Neural cell (in vitro differentiated cells): Measurements from ENCODE around the gene MANBA. TPM values are rescaled to one million over a fixed set of nuclear protein-coding genes. Genes with fewer than 3 reads are reported as not detected.

Source experiments
- H2AFZ ChIP-seq: fragments of 200-600, 300-800 bp; sonication (generic), shearing (Covaris generic); 2 replicates; pipeline ENCODE4 v1.6.0; 2014; ENCODE audit warnings: low read depth, mild to moderate bottlenecking, antibody characterized with exemption, low read length, moderate library complexity
- H3F3A ChIP-seq: fragments of 200-600 bp; shearing (Covaris generic); 2 replicates; pipeline ENCODE4 v1.6.1; 2016; ENCODE audit warnings: mild to moderate bottlenecking, moderate library complexity, mixed read lengths, antibody characterized with exemption, low read length; ENCODE audit not compliant: insufficient read depth, poor library complexity, severe bottlenecking
- H3K27ac ChIP-seq: fragments of 200-600, 300-800 bp; sonication (generic), shearing (Covaris generic); 2 replicates; pipeline ENCODE4 v1.5.1; 2014; ENCODE audit warnings: mild to moderate bottlenecking, low read length, moderate library complexity
- H3K27me3 ChIP-seq: fragments of 300-800, 200-600 bp; sonication (generic), shearing (Covaris generic); 2 replicates; pipeline ENCODE4 v1.6.0; 2014; ENCODE audit warnings: mild to moderate bottlenecking, low read depth, low read length, moderate library complexity; ENCODE audit not compliant: insufficient read depth
- H3K36me3 ChIP-seq: fragments of 300-800, 200-600 bp; sonication (generic), shearing (Covaris generic); 2 replicates; pipeline ENCODE4 v1.5.1; 2014; ENCODE audit warnings: mild to moderate bottlenecking, antibody characterized with exemption, low read length, moderate library complexity; ENCODE audit not compliant: insufficient read depth
- H3K4me2 ChIP-seq: fragments of 300-800, 200-600 bp; sonication (generic), shearing (Covaris generic); 2 replicates; pipeline ENCODE4 v1.6.0; 2014; ENCODE audit warnings: mild to moderate bottlenecking, low read length
- H3K4me3 ChIP-seq: fragments of 300-800, 200-600 bp; sonication (generic), shearing (Covaris generic); 2 replicates; pipeline ENCODE4 v1.5.1; 2014; ENCODE audit warnings: mild to moderate bottlenecking, low read length, moderate library complexity
- H3K79me2 ChIP-seq: fragments of 200-600 bp; shearing (Covaris generic); replicated peaks from 2 replicates; pipeline ENCODE4 v1.6.0; 2014; ENCODE audit warnings: mild to moderate bottlenecking, low read length, moderate library complexity; ENCODE audit not compliant: insufficient read depth
- H3K9ac ChIP-seq: fragments of 300-800, 200-600 bp; sonication (generic), shearing (Covaris generic); 2 replicates; pipeline ENCODE4 v1.6.1; 2016; ENCODE audit warnings: mild to moderate bottlenecking, low read length, mixed read lengths
- H3K9me2 ChIP-seq: fragments of 200-600 bp; shearing (Covaris generic); 2 replicates; pipeline ENCODE4 v1.6.1; 2016; ENCODE audit warnings: mild to moderate bottlenecking, low read length, mixed read lengths; ENCODE audit not compliant: insufficient read depth
- H3K9me3 ChIP-seq: fragments of 200-600, 300-800 bp; sonication (generic), shearing (Covaris generic); 2 replicates; pipeline ENCODE4 v1.6.1; 2016; ENCODE audit warnings: mild to moderate bottlenecking, mixed run types, low read length, moderate library complexity, mixed read lengths
- H4K20me1 ChIP-seq: fragments of 200-600 bp; shearing (Covaris generic); 2 replicates; pipeline ENCODE4 v1.6.1; 2016; ENCODE audit warnings: mild to moderate bottlenecking, mixed run types; ENCODE audit not compliant: insufficient read depth
- CTCF ChIP-seq: fragments of 450-650 bp; IDR thresholded peaks from 2 replicates; pipeline ENCODE4 v1.5.1; 2014; ENCODE audit warnings: antibody characterized with exemption, mild to moderate bottlenecking, moderate library complexity; ENCODE audit not compliant: poor library complexity, severe bottlenecking
- EP300 ChIP-seq: fragments of 450-650 bp; conservative IDR thresholded peaks from 2 replicates; pipeline ENCODE4 v1.6.1; 2014; ENCODE audit warnings: antibody characterized with exemption, mild to moderate bottlenecking, moderate library complexity; ENCODE audit not compliant: poor library complexity, severe bottlenecking
- EZH2 ChIP-seq: fragments of 200-600, 300-800 bp; shearing (Covaris generic), sonication (generic); IDR thresholded peaks from 2 replicates; pipeline ENCODE4 v1.6.1; 2014; ENCODE audit warnings: antibody characterized with exemption, low read length, borderline replicate concordance, mild to moderate bottlenecking; ENCODE audit not compliant: insufficient read depth, poor library complexity, severe bottlenecking
- MXI1 ChIP-seq: fragments of 450-650 bp; conservative IDR thresholded peaks from 2 replicates; pipeline ENCODE4 v1.6.1; 2014; ENCODE audit warnings: antibody characterized with exemption, mild to moderate bottlenecking; ENCODE audit not compliant: poor library complexity, severe bottlenecking
- POLR2AphosphoS5 ChIP-seq: IDR thresholded peaks from 2 replicates; pipeline ENCODE4 v1.6.1; 2012
- RAD21 ChIP-seq: fragments of 450-650 bp; conservative IDR thresholded peaks from 2 replicates; pipeline ENCODE4 v1.6.1; 2014; ENCODE audit warnings: antibody characterized with exemption, mild to moderate bottlenecking, moderate library complexity
- SMC3 ChIP-seq: fragments of 450-650 bp; conservative IDR thresholded peaks from 2 replicates; pipeline ENCODE4 v1.6.1; 2014; ENCODE audit warnings: antibody characterized with exemption, mild to moderate bottlenecking, moderate library complexity; ENCODE audit not compliant: poor library complexity
- TAF1 ChIP-seq: IDR thresholded peaks from 2 replicates; pipeline ENCODE4 v1.6.1; 2012; ENCODE audit warnings: low read depth
- polyA plus RNA-seq: library from polyadenylated mRNA; depleted of rRNA; stranded (reverse); fragments of >200 nt; gene quantifications from 2 replicates; pipeline ENCODE4 v1.2.3, GENCODE V29; 2014
- TF ChIP-seq, protein P1 (sequence below): IDR thresholded peaks from 2 replicates; pipeline ENCODE4 v1.6.1; 2012; ENCODE audit warnings: borderline replicate concordance

The MANBA gene
- polyA plus RNA-seq, 1 donor from 2014 or later: 43.8 TPM

GRCh38 chr4:102667001-102667400, 93.8 kb downstream of the MANBA start:
- H3K4me2 ChIP-seq: no peak overlapping the region
- H3K4me3 ChIP-seq: peak overlapping the region; percentile 13
- no peak overlapping the region for H2AFZ ChIP-seq
- H3K36me3 ChIP-seq: peaks cover 6% of the 10 kb centered on the region
- peak overlapping the region; percentile 41 for H3K27ac ChIP-seq
- no peak overlapping the region for H3K9ac ChIP-seq
- H3K79me2 ChIP-seq: no peaks in the 10 kb centered on the region
- no peaks in the 10 kb centered on the region for H3K9me3 ChIP-seq
- H3K9me2 ChIP-seq: no peaks in the 10 kb centered on the region
- TF ChIP-seq, protein P1, sequence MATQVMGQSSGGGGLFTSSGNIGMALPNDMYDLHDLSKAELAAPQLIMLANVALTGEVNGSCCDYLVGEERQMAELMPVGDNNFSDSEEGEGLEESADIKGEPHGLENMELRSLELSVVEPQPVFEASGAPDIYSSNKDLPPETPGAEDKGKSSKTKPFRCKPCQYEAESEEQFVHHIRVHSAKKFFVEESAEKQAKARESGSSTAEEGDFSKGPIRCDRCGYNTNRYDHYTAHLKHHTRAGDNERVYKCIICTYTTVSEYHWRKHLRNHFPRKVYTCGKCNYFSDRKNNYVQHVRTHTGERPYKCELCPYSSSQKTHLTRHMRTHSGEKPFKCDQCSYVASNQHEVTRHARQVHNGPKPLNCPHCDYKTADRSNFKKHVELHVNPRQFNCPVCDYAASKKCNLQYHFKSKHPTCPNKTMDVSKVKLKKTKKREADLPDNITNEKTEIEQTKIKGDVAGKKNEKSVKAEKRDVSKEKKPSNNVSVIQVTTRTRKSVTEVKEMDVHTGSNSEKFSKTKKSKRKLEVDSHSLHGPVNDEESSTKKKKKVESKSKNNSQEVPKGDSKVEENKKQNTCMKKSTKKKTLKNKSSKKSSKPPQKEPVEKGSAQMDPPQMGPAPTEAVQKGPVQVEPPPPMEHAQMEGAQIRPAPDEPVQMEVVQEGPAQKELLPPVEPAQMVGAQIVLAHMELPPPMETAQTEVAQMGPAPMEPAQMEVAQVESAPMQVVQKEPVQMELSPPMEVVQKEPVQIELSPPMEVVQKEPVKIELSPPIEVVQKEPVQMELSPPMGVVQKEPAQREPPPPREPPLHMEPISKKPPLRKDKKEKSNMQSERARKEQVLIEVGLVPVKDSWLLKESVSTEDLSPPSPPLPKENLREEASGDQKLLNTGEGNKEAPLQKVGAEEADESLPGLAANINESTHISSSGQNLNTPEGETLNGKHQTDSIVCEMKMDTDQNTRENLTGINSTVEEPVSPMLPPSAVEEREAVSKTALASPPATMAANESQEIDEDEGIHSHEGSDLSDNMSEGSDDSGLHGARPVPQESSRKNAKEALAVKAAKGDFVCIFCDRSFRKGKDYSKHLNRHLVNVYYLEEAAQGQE: peak; percentile 51
- TF ChIP-seq EP300: no peak
- peaks cover 2% of the 10 kb centered on the region for H3F3A ChIP-seq
- no peaks in the 10 kb centered on the region for H3K27me3 ChIP-seq
- H4K20me1 ChIP-seq: no peaks in the 10 kb centered on the region

- H3K27me3 ChIP-seq: no peaks in the 10 kb centered on the region
- H3K36me3 ChIP-seq: peaks cover 6% of the 10 kb centered on the region
- no peak overlapping the region for H3K27ac ChIP-seq
- no peaks in the 10 kb centered on the region for H3K9me3 ChIP-seq
- no peaks in the 10 kb centered on the region for H4K20me1 ChIP-seq
- H3K4me2 ChIP-seq: no peak overlapping the region
- H2AFZ ChIP-seq: no peak overlapping the region
- H3F3A ChIP-seq: peaks cover 2% of the 10 kb centered on the region
- H3K9me2 ChIP-seq: no peaks in the 10 kb centered on the region
- no peaks in the 10 kb centered on the region for H3K79me2 ChIP-seq
- H3K9ac ChIP-seq: no peak overlapping the region
- H3K4me3 ChIP-seq: no peak overlapping the region
- TF ChIP-seq MXI1: no peak
- no peak for TF ChIP-seq TAF1
- no peak for TF ChIP-seq POLR2AphosphoS5
- TF ChIP-seq, protein P1: no peak
- no peak for TF ChIP-seq EZH2
- TF ChIP-seq EP300: no peak
- TF ChIP-seq SMC3: no peak
- TF ChIP-seq RAD21: no peak
- TF ChIP-seq CTCF: no peak
These were observed 95.2 kb downstream of the MANBA start for GRCh38 chr4:102665527-102665926.
